Fibroblast of pulmonary artery (primary cell): ENCODE results near the gene TRIM28.

Experiments
- DNase-seq: peaks from one replicate; pipeline ENCODE4 v3.0.0-alpha.2; 2010; ENCODE audit warnings: low read depth
- H3K4me3 ChIP-seq: replicated peaks from 2 replicates; pipeline ENCODE4 v1.5.1; 2011; ENCODE audit warnings: low read depth, mild to moderate bottlenecking, control low read depth, low read length, moderate library complexity
- CTCF ChIP-seq: IDR thresholded peaks from 2 replicates; pipeline ENCODE4 v1.5.1; 2011; ENCODE audit warnings: mild to moderate bottlenecking, control low read depth, low read length, inconsistent platforms; ENCODE audit errors: missing control alignments

TRIM28 gene

DNA sequence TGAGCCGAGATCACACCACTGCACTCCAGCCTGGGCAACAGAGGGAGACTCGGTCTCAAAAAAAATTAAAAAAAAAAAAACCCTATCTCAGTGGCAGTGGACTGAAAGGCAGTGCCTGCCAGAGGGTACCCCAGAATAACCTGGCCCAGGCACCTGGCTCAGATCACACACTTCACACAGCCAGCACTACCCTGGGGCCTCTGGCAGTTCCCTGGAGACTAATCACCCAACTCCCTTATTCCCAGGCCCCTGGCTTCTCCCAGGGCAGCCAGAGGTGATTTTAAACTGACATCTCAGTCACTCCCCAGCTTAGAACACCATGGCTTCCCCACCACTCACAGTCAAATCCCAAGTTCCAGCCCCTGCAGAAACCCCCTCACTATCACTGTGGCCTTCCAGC lies 28.6 kb upstream of the TRIM28 start:
- TF ChIP-seq CTCF = no peak
- H3K4me3 ChIP-seq = no peak overlapping the region
- DNase-seq = no peak

- H3K4me3 ChIP-seq = no peak overlapping the region
- no peak for TF ChIP-seq CTCF
- DNase-seq = no peak
Measured at GRCh38 chr19:58516246-58516836, 27.5 kb upstream of the TRIM28 start.

GRCh38 chr19:58516964-58517833 lies 26.7 kb upstream of the TRIM28 start:
- no peak for TF ChIP-seq CTCF
- no peak overlapping the region for H3K4me3 ChIP-seq
- no peak for DNase-seq

- peak overlapping the region; percentile 71 for H3K4me3 ChIP-seq
- DNase-seq = no peak
- no peak for TF ChIP-seq CTCF
Measured at GRCh38 chr19:58518256-58519086, 25.4 kb upstream of the TRIM28 start.

DNA sequence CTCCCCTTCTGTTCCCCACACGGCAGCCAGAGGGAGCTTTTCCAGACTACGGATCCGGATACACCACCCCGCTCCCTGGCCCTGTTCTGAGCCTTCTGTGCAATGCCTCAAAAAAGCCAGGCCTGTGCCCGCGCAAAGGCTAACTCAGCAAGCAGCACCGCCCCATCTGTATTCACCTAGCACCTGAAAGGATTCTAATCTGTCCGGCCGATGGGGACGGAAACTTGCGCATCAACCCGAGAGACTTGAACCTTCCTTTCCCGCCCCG lies 24.8 kb upstream of the TRIM28 start:
- TF ChIP-seq CTCF = peak; percentile 74
- H3K4me3 ChIP-seq = peak overlapping the region; percentile 71
- DNase-seq = peak; percentile 75

DNA sequence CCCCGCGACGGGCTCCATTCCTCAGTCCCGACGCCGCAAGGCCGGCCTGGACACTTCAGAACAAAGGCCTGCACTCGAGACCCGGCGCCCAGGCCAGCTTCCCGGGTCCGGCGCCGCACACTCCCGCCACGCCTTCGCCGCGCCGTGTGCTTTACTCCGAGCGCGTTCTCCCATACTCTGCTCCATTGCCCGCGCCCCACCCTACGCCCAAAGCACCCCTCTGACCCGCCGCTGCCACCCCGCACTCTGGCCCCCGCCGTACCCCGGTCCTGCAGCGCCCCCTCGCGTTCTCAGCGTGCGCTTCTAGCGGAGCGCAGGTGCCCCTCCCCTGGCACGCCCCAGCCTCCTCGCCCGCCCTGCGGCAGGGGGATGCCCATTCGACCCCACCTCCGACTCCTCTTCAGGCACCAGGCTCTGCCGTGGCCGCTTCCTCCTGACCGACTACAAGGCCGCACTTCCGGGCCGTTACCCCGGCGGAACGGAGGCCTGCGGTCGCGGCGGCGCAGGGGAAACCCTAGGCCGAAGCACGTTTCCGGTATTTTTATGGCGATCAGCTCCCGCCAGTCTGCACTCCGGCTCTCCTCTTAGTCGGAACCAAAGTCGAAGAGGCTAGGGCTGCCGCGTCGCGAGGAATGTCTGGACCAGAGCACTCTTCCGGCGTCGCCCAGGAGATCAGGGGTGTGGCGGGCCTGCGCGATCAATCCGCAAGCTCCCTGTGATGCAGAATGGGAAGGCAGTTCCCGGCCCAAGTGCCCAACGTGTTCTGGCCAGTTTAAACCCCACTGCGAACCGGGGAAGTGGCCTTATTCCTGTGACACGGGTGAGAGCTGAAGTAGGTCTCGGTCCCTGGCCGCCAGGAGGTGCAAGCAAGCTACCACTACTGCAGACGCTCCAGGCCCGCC lies 24.3 kb upstream of the TRIM28 start, which contains the start of gene ZBTB45:
Gene ZBTB45 (minus strand): TSS at position 456 of the 902 bp plus-strand sequence. CDS start 2,137 bp downstream, outside the sequence.
- peak within 1 kb of the TSS; percentile 71 for H3K4me3 ChIP-seq
- DNase-seq = peak; percentile 98
- peak; percentile 57 for TF ChIP-seq CTCF
